ENCODE measurements around the gene COA5. TPM values are rescaled to one million over a fixed set of nuclear protein-coding genes. Genes with fewer than 3 reads are reported as not detected.

COA5 gene
- total RNA-seq, 4 donors from 2014 or later: 14.3 to 31.3 (median 29.0) TPM

DNA sequence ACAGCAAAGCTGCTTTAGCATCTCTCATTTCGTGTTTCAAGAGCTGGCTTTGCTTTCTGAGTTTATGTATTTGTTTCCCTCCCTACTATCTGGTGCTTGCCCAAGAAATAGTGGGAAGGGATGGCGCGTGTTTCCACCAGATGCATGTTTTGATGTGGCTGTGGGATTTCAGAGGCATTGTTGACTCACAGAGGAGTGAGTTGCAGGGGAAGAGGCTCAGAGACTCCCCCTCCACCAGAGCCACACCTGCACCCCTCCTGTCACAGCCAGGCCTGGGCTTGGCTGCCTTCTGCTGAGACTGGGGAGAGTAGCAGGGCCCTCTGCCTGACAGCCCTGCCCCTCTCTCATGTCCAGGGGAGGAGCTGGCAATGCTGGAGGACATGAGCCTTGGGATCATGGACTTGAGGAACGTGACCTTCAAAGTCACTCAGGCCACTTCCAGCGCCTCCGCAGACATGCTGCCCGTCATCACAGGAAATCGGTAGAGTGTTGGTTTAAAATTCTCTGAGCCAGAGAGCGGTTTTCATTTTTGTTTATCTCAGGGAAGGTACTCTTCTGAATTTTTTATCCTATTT lies 42.9 kb downstream of the COA5 start:
- DNase-seq (ENCODE audit: low spot score in 2 of 2): no peak
- no peak for TF ChIP-seq POLR2A (IDR thresholded peaks at IDR 0.05)
- TF ChIP-seq, protein P1, sequence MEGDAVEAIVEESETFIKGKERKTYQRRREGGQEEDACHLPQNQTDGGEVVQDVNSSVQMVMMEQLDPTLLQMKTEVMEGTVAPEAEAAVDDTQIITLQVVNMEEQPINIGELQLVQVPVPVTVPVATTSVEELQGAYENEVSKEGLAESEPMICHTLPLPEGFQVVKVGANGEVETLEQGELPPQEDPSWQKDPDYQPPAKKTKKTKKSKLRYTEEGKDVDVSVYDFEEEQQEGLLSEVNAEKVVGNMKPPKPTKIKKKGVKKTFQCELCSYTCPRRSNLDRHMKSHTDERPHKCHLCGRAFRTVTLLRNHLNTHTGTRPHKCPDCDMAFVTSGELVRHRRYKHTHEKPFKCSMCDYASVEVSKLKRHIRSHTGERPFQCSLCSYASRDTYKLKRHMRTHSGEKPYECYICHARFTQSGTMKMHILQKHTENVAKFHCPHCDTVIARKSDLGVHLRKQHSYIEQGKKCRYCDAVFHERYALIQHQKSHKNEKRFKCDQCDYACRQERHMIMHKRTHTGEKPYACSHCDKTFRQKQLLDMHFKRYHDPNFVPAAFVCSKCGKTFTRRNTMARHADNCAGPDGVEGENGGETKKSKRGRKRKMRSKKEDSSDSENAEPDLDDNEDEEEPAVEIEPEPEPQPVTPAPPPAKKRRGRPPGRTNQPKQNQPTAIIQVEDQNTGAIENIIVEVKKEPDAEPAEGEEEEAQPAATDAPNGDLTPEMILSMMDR (IDR thresholded peaks at IDR 0.05): no peak
- no peak overlapping the region for H3K4me3 ChIP-seq (ENCODE audit: low read depth, poor library complexity, severe bottlenecking)
- 88 to 95% methylated on average over 9 of the region's 9 CpGs for WGBS, 2 donors
- intact Hi-C loops (cut with DNase I; ENCODE audit: low total_unique reads): no loop called here

DNA sequence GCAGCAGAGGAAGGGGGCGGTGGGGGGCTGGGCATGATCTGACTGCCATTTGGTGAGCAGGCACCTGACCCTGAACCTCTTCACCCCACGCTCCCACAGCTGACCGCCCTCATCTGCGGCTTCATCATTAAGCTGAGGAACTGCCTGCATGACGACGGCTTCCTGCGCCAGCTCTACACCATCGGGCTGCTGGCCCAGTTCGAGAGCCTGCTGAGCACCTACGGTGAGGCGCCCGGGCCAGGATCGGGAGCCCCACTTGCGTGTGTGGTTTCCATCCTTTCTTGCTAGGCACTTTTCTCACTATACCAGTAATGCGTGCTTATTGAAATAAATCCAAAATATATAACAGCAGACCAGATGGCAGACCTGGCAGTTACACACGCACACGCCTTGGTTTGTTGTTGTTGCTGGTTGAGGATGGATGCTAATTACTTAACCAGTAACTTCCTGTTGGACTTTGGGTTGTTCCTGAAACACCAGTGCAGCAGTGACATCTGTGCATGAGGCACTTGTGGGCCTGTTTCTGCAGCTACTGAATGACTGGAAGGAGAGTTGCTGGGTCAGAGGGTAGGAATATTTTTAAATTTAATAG lies 43.7 kb downstream of the COA5 start:
- TF ChIP-seq, protein P1 (IDR thresholded peaks at IDR 0.05): no peak
- TF ChIP-seq POLR2A (IDR thresholded peaks at IDR 0.05): no peak
- DNase-seq (ENCODE audit: low spot score in 2 of 2): no peak
- WGBS, 2 donors: 79 to 90% methylated on average over 17 of the region's 17 CpGs
- no peak overlapping the region for H3K4me3 ChIP-seq (ENCODE audit: low read depth, poor library complexity, severe bottlenecking)
- intact Hi-C loops (cut with DNase I; ENCODE audit: low total_unique reads): no loop called here

DNA sequence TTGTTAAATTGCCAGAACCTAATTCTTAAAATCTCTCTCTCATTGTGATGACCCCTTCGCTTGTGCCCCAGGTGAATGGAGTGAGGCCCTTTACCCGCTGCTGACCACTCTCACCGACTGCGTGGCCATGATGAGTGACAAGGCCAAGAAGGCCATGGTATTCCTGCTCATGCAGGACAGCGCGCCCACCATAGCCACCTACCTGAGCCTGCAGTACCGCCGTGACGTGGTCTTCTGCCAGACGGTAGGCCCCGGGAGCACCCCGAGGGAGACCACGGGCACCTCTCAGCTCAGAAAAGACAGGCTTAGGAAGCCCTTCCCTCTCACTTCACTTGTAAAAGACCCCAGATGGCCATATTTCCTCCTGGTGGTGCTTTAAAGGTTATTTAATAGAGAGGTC lies 44.9 kb downstream of the COA5 start:
- no peak for DNase-seq (ENCODE audit: low spot score in 2 of 2)
- 95 to 96% methylated on average over 13 of the region's 13 CpGs for WGBS, 2 donors

DNA sequence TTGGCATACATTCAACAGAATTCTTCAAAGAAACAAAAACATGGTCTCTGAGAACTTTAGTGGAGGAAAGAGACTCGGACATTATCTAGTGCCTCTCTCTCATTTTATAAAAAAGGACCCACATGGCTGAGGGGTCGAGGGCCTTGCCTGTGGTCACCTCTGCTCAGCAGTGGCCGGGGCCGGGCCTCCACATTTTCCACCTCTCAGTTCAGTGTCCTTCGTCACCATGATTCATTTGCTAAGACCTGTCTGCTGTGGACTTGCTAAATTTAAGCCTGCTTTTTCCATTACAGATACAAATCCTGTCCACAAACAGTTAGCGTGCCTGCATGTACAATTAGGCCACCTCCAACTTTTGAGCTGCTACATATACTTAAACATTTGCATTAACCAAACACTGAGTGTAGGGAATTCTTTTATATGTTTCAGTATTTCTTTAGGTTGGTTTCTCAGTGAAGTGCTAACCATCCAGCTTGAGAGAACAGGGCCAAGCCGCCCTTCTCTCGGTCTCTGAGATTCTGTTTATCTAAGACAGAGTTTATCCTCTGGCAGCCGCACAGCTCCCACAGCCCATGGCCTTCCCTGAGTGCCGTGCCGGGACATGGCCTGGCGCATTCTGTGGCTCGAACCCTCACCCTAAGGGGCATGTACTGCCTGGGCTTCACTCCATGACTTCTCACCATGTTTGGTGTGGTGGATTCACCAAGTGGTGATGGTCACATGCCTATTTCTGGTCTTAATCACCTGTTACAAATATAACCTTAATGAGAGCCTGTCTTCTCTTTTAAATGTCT lies 46.2 kb downstream of the COA5 start:
- intact Hi-C loops (cut with DNase I; ENCODE audit: low total_unique reads): loop anchor here (1.0 kb wide), 1 partner anchor 44 kb away; no protein-coding TSS in a partner anchor
- no peak overlapping the region for H3K4me3 ChIP-seq (ENCODE audit: low read depth, poor library complexity, severe bottlenecking)
- DNase-seq (ENCODE audit: low spot score in 2 of 2): no peak
- no peak for TF ChIP-seq POLR2A (IDR thresholded peaks at IDR 0.05)
- TF ChIP-seq, protein P1 (IDR thresholded peaks at IDR 0.05): no peak
- WGBS, 2 donors: 77 to 87% methylated on average over 13 of the region's 13 CpGs

More for the DNA sequence above, 44.9 kb downstream of the COA5 start:
- intact Hi-C loops (cut with DNase I; ENCODE audit: low total_unique reads): no loop called here
- TF ChIP-seq, protein P1 (IDR thresholded peaks at IDR 0.05): no peak
- TF ChIP-seq POLR2A (IDR thresholded peaks at IDR 0.05): no peak
- H3K4me3 ChIP-seq (ENCODE audit: low read depth, poor library complexity, severe bottlenecking): no peak overlapping the region

DNA sequence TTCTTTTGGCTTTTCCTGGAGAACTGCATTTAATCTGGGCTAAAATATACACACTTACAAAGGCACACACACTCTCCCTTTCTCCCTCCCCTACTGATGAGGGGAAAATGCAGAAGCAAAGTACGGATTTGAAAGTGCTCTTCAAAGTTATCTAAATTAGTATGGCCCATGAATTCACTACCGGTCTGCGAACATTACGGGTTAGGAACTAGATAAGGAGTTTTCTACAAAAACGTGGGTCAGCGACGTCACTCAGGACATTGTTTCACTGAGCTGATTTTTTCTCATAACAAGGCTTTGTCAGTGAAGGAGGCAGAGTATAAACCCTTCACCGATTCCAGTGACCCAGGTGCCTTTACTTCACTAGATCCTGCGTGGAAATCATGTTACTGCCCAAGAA lies 47.3 kb downstream of the COA5 start:
- no peak for DNase-seq (ENCODE audit: low spot score in 2 of 2)
- 96% methylated on average over 9 of the region's 9 CpGs for WGBS, 2 donors
- intact Hi-C loops (cut with DNase I; ENCODE audit: low total_unique reads): loop anchor here (1.0 kb wide), 1 partner anchor 45 kb away; no protein-coding TSS in a partner anchor
- no peak overlapping the region for H3K4me3 ChIP-seq (ENCODE audit: low read depth, poor library complexity, severe bottlenecking)
- TF ChIP-seq POLR2A (IDR thresholded peaks at IDR 0.05): no peak
- TF ChIP-seq, protein P1 (IDR thresholded peaks at IDR 0.05): no peak
